22Rv1 (cell line): ENCODE measurements around the gene GAB2.

Experiments used
- CTCF ChIP-seq: fragments of 450-650 bp; IDR thresholded peaks from 2 replicates; pipeline ENCODE4 v1.5.1; 2017; ENCODE audit warnings: mild to moderate bottlenecking
- ZFX ChIP-seq: fragments of 450-650 bp; IDR thresholded peaks from 2 replicates; pipeline ENCODE4 v1.6.1; 2017; ENCODE audit warnings: antibody characterized with exemption, borderline replicate concordance

GRCh38 chr11:78398715-78399114, 18.9 kb downstream of the GAB2 start:
- TF ChIP-seq CTCF: no peak
- TF ChIP-seq ZFX: no peak
